CD14-positive monocyte (primary cell): ENCODE results near the gene IL7R. TPM values are rescaled to one million over a fixed set of nuclear protein-coding genes. Genes with fewer than 3 reads are reported as not detected.

Experiments
- DNase-seq, 3 donors: peaks; one replicate each; pipeline ENCODE4 v3.0.0-alpha.2; 2011 to 2022
- H2AFZ ChIP-seq: 2 replicates; pipeline ENCODE4 v1.6.0; 2012; ENCODE audit warnings: mild to moderate bottlenecking, low read depth, low read length, inconsistent platforms; ENCODE audit not compliant: insufficient read depth, poor library complexity, severe bottlenecking
- H3K27ac ChIP-seq, 2 donors: 1 replicate in 1 of 2; 2 replicates in 1 of 2; pipeline ENCODE4 v1.5.1; 2012 to 2013; ENCODE audit warnings: low read length in 2 of 2, control low read depth in 1 of 2, inconsistent platforms in 1 of 2, low read depth in 1 of 2, mild to moderate bottlenecking in 1 of 2
- H3K27me3 ChIP-seq, 2 donors: one replicate each; pipeline versions ENCODE4 v1.6.0 to v1.6.1; 2011 to 2013; ENCODE audit warnings: low read length in 2 of 2; ENCODE audit not compliant: control insufficient read depth in 2 of 2, insufficient read depth in 2 of 2
- H3K36me3 ChIP-seq, 2 donors: replicated peaks in 1 of 2; 1 replicate in 1 of 2; 2 replicates in 1 of 2; pipeline versions ENCODE4 v1.5.1 to v1.6.1; 2012 to 2013; ENCODE audit warnings: low read length in 2 of 2, control low read depth in 1 of 2, inconsistent platforms in 1 of 2, mild to moderate bottlenecking in 1 of 2; ENCODE audit not compliant: insufficient read depth in 2 of 2, control insufficient read depth in 1 of 2
- H3K4me1 ChIP-seq, 2 donors: 1 replicate in 1 of 2; 2 replicates in 1 of 2; pipeline versions ENCODE4 v1.5.1 to v1.6.1; 2012 to 2013; ENCODE audit warnings: low read length in 2 of 2, control low read depth in 1 of 2, inconsistent platforms in 1 of 2, mild to moderate bottlenecking in 1 of 2, moderate library complexity in 1 of 2; ENCODE audit not compliant: insufficient read depth in 2 of 2, control insufficient read depth in 1 of 2
- H3K4me2 ChIP-seq: replicated peaks from 2 replicates; pipeline ENCODE3; 2012; ENCODE audit warnings: low read length, moderate library complexity, mild to moderate bottlenecking; ENCODE audit not compliant: poor library complexity, severe bottlenecking; ENCODE audit errors: extremely low read depth
- H3K4me3 ChIP-seq, 3 experiments: fragments of 200-600 bp in 1 of 3; sonication (generic) in 1 of 3; replicated peaks in 1 of 3; 1 replicate in 2 of 3; 2 replicates in 1 of 3; pipeline ENCODE4 v1.5.1; 2011 to 2013; ENCODE audit warnings: low read length in 3 of 3, mild to moderate bottlenecking in 3 of 3, control low read depth in 2 of 3, low read depth in 2 of 3, inconsistent platforms in 1 of 3, moderate library complexity in 1 of 3
- H3K79me2 ChIP-seq: 2 replicates; pipeline ENCODE4 v1.6.0; 2012; ENCODE audit warnings: mild to moderate bottlenecking, control low read depth, inconsistent platforms, low read length, moderate library complexity; ENCODE audit not compliant: insufficient read depth
- H3K9ac ChIP-seq: 2 replicates; pipeline ENCODE4 v1.6.0; 2017; ENCODE audit warnings: low read length, mild to moderate bottlenecking; ENCODE audit not compliant: insufficient read depth, poor library complexity, severe bottlenecking
- H3K9me3 ChIP-seq, 2 donors: replicated peaks in 1 of 2; 1 replicate in 1 of 2; 2 replicates in 1 of 2; pipeline versions ENCODE4 v1.5.1 to v1.6.1; 2012 to 2013; ENCODE audit warnings: low read length in 2 of 2, control low read depth in 1 of 2; ENCODE audit not compliant: control insufficient read depth in 1 of 2, insufficient read depth in 1 of 2
- H4K20me1 ChIP-seq: 2 replicates; pipeline ENCODE4 v1.6.0; 2012; ENCODE audit warnings: mild to moderate bottlenecking, low read length, control low read depth, moderate library complexity; ENCODE audit not compliant: insufficient read depth
- H3K27ac Mint-ChIP-seq, 7 donors: one replicate each; pipeline ENCODE4 v1.8.0; 2020; ENCODE audit warnings: mild to moderate bottlenecking in 7 of 7, mixed read lengths in 7 of 7, moderate library complexity in 6 of 7, inconsistent platforms in 2 of 7
- H3K27me3 Mint-ChIP-seq, 3 donors: one replicate each; pipeline ENCODE4 v1.8.0; 2021 to 2022; ENCODE audit warnings: low read depth in 3 of 3, mild to moderate bottlenecking in 3 of 3, mixed read lengths in 3 of 3, moderate library complexity in 3 of 3, inconsistent platforms in 1 of 3
- H3K36me3 Mint-ChIP-seq, 2 donors: one replicate each; pipeline ENCODE4 v1.8.0; 2020; ENCODE audit warnings: mixed read lengths in 2 of 2, inconsistent platforms in 1 of 2, mild to moderate bottlenecking in 1 of 2
- H3K4me1 Mint-ChIP-seq: one replicate; pipeline ENCODE4 v1.8.0; 2020; ENCODE audit warnings: mild to moderate bottlenecking, mixed read lengths
- H3K4me3 Mint-ChIP-seq, 2 donors: one replicate each; pipeline ENCODE4 v1.8.0; 2020; ENCODE audit warnings: mild to moderate bottlenecking in 2 of 2, mixed read lengths in 2 of 2, moderate library complexity in 1 of 2
- H3K9me3 Mint-ChIP-seq, 7 donors: one replicate each; pipeline ENCODE4 v1.8.0; 2020 to 2022; ENCODE audit warnings: mixed read lengths in 7 of 7, mild to moderate bottlenecking in 6 of 7, moderate library complexity in 6 of 7, inconsistent platforms in 2 of 7
- CTCF ChIP-seq: fragments of 200-600 bp; IDR thresholded peaks from one replicate; pipeline ENCODE4 v1.8.0; 2022; ENCODE audit warnings: antibody characterized with exemption, mild to moderate bottlenecking
- WGBS: methylation state at CpG from one replicate; pipeline ENCODE4 v1.1.5; 2013; ENCODE audit warnings: missing lambda C conversion rate; ENCODE audit not compliant: insufficient coverage; 5-methylcytosine and 5-hydroxymethylcytosine counted together
- intact Hi-C, 2 donors: fragments of 100-400 bp; cut with micrococcal nuclease; formaldehyde crosslinking; loops; one replicate each; pipeline versions ENCODE4 v1.15.0 to v1.15.1; 2023
- polyA plus RNA-seq, 3 donors: library from polyadenylated mRNA; depleted of rRNA in 1 of 3; unstranded in 2 of 3; stranded (reverse) in 1 of 3; fragments of 300-500 nt in 2 of 3; fragments of >200 nt in 1 of 3; fragmentation: Illumina TruSeq in 2 of 3; gene quantifications; 1 replicate in 2 of 3; 2 replicates in 1 of 3; pipeline ENCODE4 v1.2.3, GENCODE V29; 2012 to 2021

Gene IL7R
- polyA plus RNA-seq, 3 donors: 0.12 to 1.9 (median 1.1) TPM

GRCh38 chr5:35811108-35811741, 45.5 kb upstream of the IL7R start:
- Histone ChIP-seq H3K4me3 (no peak overlapping the region), H4K20me1 (no peaks in the 10 kb centered on the region), H3K27ac (no peak overlapping the region), H3K4me1 (no peaks in the 10 kb centered on the region), H3K27me3 (no peaks in the 10 kb centered on the region), H3K4me2 (no peak overlapping the region), H3K79me2 (no peaks in the 10 kb centered on the region), H2AFZ (no peak overlapping the region), H3K9ac (no peak overlapping the region), H3K36me3 (no peaks in the 10 kb centered on the region), H3K9me3 (no peaks in the 10 kb centered on the region)
- no peak overlapping the region for H3K27ac Mint-ChIP-seq
- peaks cover 0 to 1% of the 10 kb centered on the region in 2 donors for H3K36me3 Mint-ChIP-seq
- intact Hi-C loops: no loop called here
- H3K4me3 Mint-ChIP-seq: no peak overlapping the region
- H3K9me3 Mint-ChIP-seq: peaks cover 0 to 2% (median 0%) of the 10 kb centered on the region in 7 donors
- 100% methylated on average over 1 of the region's 3 CpGs for WGBS
- H3K27me3 Mint-ChIP-seq: no peaks in the 10 kb centered on the region
- H3K4me1 Mint-ChIP-seq: peaks cover 4% of the 10 kb centered on the region
- DNase-seq: no peak
- no peak for TF ChIP-seq CTCF

GRCh38 chr5:35813521-35813920, 43.2 kb upstream of the IL7R start:
- no peak for DNase-seq
- Histone ChIP-seq H3K9me3 (no peaks in the 10 kb centered on the region), H3K4me3 (no peak overlapping the region), H3K27me3 (no peaks in the 10 kb centered on the region), H3K79me2 (no peaks in the 10 kb centered on the region), H3K4me1 (no peaks in the 10 kb centered on the region), H3K27ac (no peak overlapping the region), H4K20me1 (no peaks in the 10 kb centered on the region), H2AFZ (no peak overlapping the region), H3K9ac (no peak overlapping the region), H3K4me2 (no peak overlapping the region), H3K36me3 (no peaks in the 10 kb centered on the region)
- WGBS: no CpG with 5 or more reads among the region's 1 CpG
- intact Hi-C loops: no loop called here
- Mint-ChIP-seq H3K36me3 (no peaks in the 10 kb centered on the region), H3K9me3 (peaks cover 0 to 2% (median 0%) of the 10 kb centered on the region in 7 donors), H3K4me3 (no peak overlapping the region), H3K4me1 (peaks cover 2% of the 10 kb centered on the region), H3K27me3 (no peaks in the 10 kb centered on the region), H3K27ac (no peak overlapping the region)
- TF ChIP-seq CTCF: no peak
